ENCODE measurements around the gene GAREM2.

The GAREM2 gene

DNA sequence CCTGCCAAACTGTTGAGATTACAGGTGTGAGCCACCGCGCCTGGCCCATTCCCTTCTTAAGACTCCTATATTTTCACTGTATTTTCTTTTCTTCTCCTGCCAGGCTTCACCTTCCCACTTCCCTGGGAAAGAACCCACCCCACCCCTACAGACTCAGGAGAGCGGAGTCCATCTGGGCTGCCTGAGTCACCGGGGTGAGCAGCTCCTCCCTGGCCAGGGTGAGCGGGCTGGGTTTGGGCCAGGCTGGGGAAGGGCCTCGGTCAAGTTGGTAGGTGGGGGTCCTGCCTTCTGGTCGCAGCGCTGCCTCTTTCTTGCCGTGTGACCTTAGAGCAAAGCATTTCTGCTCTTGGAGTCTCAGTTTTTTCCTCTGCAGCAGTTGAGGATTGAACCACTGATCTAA is 2.1 kb upstream of the GAREM2 start:
- no peak for DNase-seq

DNA sequence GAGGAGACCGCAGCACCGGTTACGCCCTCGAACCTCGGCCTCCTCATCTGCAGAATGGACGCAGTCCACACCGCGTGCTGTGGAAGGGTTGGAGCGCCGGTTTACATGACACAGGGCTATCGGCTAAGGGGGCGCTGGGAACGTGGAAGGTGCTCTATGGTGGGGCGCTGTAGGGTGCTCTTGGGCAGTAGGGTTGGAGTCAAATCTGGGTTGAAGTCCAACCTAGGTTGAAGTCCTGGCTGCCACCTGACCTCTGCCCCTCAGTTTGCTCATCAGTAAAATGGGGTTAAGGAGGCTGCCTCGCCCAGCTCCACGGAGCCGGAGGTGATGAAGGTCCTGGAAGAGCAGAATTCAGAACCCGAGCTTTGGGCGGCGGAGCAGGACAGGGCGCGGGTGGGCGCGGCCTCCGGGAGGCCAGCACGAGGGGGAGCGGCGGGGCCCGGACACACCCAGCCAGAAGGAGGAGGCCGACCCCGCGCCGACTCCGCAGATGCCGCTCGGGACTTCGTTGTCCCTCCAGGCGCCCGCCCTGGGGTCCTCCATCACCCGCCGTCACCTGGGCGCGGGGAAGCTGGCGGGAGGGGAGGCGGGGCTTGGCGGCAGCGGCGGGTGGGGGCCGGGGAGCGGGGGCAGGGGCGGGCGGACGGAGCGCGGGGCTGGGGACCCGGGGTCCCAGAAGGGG is 558 bp upstream of the GAREM2 start:
- DNase-seq = no peak

- DNase-seq = no peak
Observed at GRCh38 chr2:26173776-26174482, 1.0 kb downstream of the GAREM2 start.

DNA sequence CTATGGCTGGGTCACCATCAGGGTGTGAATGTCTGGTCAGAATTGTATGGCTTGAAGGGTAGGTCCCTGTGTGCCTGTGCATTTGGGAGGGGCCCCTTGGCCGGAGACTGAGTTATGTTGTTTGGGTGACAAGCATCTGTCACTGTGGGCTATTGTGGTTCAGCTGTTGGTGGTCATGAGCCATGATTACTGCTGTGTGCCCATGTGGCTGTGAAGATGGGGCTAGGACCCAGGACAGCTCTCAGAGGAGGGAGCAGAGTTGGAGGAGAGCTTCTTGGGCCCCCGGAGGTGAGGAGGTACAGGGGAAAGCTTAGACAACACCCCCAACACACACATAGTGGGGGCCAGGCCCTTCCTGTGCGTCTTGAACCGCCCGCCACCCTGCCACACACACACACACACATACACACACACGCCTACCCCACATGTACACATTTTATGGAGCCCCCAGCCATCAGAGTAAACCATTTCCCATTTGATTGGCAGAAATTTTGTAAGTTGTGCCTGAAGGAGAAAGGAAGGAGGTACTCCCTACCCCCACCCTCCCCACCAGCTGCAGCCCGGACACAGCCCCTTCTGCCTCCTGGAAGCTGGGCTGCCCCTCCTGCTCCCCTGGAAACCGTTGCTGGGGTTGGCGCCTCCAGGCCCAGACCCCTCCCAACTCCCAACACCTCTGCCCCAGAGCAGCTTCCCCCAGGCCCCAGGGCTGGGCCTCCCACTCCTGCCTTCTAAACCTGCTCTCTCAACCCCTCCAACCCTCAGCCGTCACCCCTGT is 2.0 kb downstream of the GAREM2 start:
- no peak for DNase-seq

DNA sequence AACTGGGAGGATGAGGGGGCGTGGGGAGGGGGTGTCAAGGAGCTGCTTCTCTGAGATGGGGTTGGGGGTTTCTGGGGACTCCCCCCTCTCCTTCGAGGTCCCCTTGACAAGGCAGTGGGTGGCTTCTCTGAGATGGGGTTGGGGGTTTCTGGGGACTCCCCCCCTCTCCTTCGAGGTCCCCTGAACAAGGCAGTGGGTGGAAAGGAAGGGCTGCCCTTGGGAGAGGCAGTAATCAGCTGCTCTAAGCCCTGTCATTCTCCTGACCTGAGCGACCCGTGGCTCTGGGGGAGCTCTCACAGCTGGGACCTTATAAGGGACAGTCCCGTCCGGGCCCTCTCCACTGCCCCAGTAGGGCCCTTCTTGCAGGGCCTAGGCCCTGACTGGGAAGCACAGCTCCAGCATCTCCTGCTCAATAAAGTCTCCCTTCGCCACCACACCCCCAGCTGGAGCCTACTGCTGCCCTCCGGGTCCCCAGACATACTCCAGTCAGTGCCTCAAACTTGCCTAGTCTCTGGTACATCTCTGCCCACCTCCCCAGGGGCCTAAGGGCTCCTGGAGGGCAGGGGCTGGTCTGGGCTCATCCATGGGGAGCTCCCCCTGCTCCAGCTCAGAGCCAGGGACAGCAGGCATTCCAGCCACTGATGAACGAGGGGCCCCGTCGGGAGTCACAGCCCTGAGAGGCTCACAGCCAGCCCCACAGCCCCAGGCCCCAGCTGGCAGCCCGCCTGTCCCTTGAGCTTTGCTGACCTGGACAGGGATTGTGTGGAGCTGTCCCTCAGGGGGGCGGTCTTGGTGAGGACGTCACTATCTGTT is 2.8 kb downstream of the GAREM2 start:
- no peak for DNase-seq

- no peak for DNase-seq
Observed at GRCh38 chr2:26176279-26176615, 3.4 kb downstream of the GAREM2 start.

- DNase-seq = no peak
Observed at GRCh38 chr2:26177122-26177521, 4.2 kb downstream of the GAREM2 start.

- DNase-seq = no peak
Observed at GRCh38 chr2:26178246-26178645, 5.4 kb downstream of the GAREM2 start.

- DNase-seq = no peak
Observed at GRCh38 chr2:26178746-26179436, 6.0 kb downstream of the GAREM2 start.

DNA sequence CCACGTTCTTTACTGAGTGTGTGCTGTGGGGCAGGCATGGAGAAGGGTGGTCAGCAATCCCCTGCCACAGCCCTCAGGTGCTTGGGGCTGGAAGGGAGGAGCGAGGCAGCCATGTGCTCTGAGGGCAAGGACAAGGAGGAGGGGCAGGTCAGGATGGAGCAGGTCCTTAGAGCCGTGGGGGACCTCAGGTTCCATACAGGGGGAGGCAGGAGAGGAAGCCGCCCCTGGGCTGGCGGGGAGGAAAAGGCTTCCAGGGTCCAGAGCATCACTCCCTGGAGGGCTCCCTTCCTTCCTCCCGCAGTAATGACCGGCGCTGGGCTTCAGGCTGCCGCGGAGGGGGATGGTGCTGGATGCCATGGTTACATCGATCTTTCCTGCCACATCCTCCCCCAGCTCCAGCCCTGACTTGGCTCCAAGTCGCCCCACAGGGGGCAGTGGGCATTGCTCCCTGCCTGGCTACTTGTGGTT is 6.6 kb downstream of the GAREM2 start:
- peak; percentile 39 for DNase-seq

GRCh38 chr2:26182441-26182840 is 9.6 kb downstream of the GAREM2 start:
- no peak for DNase-seq

DNA sequence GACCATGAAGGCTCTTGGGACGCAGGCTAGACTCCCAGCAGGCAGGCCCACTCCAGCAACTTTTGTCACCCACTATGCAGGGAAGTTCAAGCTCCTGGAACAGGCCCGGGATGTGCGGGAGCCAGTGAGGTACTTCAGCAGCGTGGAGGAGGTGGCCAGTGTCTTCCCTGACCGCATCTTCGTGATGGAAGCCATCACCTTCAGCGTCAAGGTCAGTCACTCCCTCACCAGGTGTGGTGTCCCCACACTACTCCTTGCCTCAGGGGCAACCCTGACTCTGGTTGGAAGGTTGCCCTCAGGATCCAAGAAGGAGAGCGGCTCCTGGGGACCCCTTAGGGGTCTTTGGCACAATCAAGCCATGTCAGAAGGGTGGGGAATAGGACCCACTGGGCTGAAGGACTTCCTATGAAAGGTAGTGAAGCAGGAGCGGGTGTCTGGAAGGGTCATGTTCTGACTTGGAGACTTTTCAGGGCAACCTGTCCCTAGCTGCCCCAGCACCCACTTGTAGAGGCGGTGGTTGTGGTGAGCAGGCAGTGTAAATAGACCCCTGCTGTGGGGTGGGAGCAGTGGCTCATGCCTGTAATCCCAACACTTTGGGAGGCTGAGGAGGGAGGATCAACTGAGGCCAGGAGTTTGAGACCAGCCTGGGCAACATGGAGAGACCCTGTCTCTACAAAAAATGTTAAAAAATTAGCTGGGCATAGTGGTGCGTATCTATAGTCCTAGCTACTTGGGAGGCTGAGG is 10.2 kb downstream of the GAREM2 start:
- DNase-seq = no peak

- no peak for DNase-seq
Observed at GRCh38 chr2:26184121-26184520, 11.2 kb downstream of the GAREM2 start.

- DNase-seq = peak; percentile 66
Observed at GRCh38 chr2:26184555-26185303, 11.8 kb downstream of the GAREM2 start.

- peak; percentile 27 for DNase-seq
Observed at GRCh38 chr2:26185304-26185928, 12.5 kb downstream of the GAREM2 start.

- DNase-seq = no peak
Observed at GRCh38 chr2:26185954-26186770, 13.3 kb downstream of the GAREM2 start.

- DNase-seq = no peak
Observed at GRCh38 chr2:26187114-26187513, 14.2 kb downstream of the GAREM2 start.

DNA sequence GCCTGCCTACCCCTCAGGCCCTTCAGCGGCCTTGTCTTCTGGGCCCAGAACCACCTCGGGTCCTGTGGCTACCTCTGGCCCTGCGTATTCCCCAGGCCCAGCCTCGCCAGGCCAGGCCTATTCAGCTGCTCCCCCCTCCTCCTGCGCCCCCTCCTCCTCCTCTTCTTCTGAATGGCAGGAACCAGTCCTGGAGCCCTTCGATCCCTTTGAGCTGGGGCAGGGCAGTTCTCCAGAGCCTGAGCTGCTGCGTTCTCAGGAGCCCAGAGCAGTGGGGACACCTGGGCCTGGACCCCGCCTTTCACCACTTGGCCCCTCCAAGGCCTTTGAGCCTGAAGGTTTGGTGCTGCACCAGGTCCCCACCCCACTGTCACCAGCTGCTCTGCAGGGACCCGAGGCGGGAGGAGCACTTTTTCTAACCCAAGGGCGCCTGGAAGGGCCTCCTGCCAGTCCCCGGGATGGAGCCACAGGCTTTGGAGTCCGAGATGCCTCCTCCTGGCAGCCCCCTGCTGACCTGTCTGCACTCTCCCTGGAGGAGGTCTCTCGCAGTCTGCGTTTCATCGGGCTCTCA is 14.7 kb downstream of the GAREM2 start:
- no peak for DNase-seq

DNA sequence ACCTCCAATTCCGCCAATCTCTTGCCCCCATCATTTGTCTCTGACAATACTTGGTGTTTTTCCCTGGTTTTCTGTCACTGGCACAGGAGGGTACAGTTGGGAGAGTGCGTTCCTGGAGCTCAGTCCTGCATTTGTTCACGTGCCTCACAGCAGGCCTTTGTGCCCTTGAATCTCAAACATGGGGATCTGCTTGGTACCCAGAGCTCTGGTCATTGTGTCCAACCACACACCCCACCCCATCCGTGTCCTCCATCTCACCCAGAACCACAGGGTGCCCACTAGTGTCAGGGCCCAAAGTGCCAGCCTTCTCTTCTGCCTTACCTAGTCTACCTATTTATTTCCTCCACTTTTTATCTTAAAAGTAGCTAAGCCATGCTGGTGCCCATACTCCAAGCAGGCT is 16.2 kb downstream of the GAREM2 start:
- no peak for DNase-seq

Data from NCI-H2227 treated with DMSO at 0.1 percent for 48 hours (cell line).